GM21619 (cell line): Measurements from ENCODE around the gene RAD51B.

Experiments
- ATAC-seq: cut with Tn5 transposase; IDR thresholded peaks from one replicate; pipeline ENCODE4 v1.9.1; 2021; ENCODE audit not compliant: unreplicated experiment

Gene RAD51B

DNA sequence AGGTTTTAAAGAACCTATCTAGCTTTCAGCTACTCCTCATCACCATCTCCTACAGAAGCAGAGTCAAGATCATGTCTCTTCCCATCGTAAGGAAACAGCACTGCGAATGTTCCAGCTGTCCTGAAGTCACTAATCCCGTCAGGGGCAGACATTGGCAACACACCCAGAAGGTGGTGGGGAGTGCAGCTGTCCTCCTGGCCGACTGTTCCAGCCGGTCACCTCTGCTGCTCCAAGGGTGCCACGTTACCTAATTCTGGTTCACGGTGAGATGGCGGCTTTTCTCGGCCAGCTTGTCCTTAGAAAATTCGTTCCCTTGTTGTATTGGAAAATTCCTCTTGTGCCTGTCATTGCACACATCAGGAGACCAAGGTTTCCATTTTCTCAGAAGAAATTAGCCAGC is 777.1 kb downstream of the RAD51B start:
- no peak for ATAC-seq

GRCh38 chr14:68598089-68598488 is 778.5 kb downstream of the RAD51B start:
- ATAC-seq = no peak

DNA sequence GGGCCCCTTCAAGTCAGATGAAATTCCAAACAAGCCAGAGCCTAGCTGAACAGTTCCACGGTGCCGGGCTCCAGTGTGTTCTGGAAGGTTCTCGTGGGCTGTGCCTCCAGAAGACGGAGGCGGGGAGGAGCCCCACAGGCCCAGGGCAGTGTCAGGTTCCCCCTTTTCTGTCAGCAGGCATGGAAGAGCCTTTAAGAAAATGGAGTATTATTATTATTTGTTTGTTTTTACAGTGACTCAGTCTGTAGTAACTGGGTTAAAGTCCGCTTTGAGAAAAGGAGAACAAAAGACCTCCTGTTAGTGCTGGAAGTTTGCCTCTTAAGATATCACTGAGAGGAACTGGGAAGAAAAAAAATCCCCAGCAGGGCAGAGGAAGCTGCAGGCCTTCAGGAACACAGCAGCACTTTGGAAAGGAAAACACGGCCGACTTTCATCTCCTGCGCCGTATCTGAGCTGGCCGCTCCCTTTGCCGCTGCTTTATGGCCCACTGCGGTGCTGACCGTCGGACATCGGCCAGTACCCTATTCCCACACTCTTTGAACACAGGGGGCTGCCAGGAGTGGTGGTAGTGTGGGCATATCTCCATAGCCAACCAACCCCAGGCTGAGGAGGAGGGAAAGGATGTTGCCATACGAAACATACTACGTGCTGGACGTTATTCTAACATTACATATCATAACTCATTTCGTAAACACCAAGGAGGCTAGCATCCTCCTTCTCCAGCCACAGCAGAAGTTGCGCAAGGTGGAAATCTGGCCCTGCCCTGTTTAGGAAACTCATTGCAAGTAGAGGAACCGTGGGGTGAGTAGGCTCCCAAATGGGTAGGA is 779.3 kb downstream of the RAD51B start:
- ATAC-seq = no peak

GRCh38 chr14:68599896-68600610 is 780.5 kb downstream of the RAD51B start:
- ATAC-seq = no peak

GRCh38 chr14:68602507-68602906 is 782.9 kb downstream of the RAD51B start:
- ATAC-seq = no peak

- ATAC-seq = no peak
These were observed 784.2 kb downstream of the RAD51B start for GRCh38 chr14:68603533-68604360.

DNA sequence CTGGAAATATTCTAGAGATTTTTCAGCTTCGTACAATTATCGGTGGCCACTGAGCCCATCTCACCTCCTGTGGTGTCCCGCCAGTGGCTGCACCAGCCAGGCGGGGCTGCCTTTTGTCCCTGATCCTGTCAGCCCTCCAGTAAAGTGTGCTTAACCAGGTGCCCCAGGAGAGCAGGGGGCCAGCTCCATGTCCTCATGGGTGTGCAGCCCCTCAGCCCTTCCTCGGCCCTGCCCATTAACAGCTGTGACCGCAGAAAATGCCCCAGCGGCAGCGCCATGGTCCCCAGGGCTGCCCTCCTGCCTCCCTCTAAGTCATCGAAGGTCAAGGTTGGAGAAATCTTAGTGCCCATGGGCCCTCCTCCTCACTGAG is 784.8 kb downstream of the RAD51B start:
- ATAC-seq = no peak

DNA sequence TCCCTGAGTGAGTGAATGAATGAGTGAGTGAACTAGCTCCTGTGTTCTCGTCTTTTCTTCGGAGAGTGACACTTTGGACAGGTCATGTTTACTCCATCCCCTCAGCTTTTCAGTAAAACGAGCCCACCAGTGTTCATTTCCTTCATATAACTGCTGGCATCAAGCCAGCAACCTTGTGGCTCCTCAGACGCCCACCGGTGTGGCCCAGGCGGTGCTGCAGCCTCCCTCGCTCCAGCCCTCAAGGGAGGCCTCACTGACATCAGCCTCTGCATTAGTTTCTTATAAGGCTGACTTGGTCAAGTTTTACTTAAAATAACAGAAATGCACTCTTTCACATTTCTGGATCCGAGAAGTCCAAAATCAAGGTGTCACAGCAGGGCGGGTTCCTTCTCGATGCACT is 785.2 kb downstream of the RAD51B start:
- ATAC-seq = no peak

DNA sequence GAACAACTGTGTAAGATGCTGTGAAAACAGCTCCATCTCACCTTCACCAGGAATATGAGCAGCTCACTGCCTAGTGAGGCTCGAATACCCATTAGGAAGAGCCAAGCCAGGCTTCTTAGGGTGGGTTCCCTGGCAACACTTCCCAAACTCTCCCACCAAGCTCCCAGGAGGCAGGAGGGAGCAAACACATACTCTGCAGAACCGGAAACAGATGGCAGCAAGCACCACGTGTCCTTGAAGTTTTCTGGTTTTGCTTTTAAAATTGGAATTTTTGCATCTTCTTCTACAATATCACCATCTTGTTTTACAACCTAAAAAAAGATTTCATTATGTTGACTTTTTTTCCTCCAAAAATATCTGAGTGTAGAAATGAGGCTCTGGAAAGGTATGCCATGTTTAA is 786.6 kb downstream of the RAD51B start:
- no peak for ATAC-seq

DNA sequence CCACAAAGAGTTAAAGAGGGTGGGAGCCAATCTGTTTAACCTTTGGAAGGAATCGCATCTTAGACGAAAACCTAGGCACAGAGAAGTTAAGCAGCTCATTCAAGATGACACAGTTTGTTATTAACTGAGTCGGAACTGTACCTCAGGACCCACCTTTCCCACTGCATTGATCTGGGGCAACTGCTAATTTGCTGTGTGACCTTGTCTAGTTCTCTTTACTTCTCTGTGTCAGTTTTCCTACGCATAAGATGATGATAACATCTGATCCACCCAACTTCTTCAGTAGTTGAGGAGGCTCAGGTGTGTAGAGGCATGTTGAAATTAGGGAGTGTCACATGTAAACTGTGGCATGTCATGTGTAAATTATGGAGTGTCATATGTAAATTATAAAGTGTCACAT is 787.1 kb downstream of the RAD51B start:
- ATAC-seq = no peak

DNA sequence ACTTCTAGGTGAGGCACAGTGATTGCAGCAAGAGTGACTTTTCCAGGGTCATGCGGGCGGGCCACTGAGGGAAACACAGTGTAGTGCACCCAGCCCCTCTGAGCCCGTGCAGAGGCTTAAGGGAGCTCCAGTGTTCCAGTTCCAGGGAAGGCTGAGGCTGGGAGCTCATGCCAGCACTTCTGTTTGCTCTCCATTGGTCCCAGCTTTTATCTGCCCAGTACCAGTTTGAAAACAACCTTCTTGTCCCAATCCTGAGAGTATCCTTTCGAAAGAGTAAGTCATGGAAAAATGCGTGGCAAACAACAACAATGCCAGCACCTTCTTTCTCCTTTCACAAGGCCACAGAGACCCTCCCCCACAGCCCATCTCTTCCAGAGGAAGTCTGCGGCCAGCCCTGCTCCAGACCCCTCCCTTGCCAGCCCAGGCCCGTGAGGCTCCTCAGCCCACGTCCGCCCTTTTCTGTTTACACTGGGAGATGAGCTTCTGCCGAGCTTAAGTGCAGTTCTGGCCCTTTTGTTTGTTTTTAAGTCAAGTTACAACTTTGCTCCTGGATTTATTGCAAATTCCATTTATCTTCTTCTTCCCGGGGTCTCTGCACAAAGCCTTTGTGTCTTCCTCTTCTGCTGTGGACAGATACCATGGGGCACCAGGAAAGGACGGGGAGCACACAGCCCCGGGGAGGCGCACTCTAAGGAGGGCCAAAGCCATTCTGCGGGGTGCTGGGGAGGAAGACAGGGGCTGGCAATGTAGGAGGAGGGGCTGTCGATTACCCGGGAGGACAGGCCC is 787.7 kb downstream of the RAD51B start:
- ATAC-seq = no peak

DNA sequence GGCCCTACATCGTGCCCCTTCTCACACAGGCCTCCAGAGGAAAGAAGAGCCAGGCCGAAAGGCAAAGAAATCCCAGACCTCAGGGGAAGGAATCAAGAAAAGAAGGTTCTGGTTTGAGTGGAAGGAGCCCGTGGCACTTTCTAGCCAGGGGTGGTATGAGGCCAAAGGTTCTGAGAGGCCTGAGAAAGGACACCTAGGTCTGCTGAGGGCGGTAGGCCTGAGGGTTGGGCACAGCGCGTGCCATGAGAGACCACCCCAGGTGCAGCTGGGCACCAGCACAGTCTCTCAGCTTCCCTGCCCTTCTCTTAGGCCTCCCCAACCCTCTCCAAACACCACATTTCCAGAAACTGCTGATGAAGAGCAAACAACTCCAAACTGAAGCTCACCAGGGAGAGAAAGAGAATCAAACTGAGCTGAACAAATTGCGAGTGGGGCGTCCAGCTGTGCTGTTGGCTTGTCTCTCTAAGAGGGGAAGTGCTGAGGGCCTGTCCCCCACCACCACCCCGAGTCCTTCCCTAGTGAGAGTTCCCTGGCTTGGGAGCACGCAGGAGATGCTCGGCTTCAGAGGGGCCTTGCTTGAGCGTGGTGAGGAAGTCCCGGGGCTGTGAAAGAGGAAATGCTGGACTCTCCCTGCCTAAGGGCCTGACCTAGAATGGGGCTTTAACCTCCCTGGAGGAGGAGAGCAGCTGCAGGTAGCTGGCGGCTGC is 788.4 kb downstream of the RAD51B start:
- ATAC-seq = no peak

GRCh38 chr14:68608574-68608962 is 789.0 kb downstream of the RAD51B start:
- ATAC-seq = no peak

DNA sequence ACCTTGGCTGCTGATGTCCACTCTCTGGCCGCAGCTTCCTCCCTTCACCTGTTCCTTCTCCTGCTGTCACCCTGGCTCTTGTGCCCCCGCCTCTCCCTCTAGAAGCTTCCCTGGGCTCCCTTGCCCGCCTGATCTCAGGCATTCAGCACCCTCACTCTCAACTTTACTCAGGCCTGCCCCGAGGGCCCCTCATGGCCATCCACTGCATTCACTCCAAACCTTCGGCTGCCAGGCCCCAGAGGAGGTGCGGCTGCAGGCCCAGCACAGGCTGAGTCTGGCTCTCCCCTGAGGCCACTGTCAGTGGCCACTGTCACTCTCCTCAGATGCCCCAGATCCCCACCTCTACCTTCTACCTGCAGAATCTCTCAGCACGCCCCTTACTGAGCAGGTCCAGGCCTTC is 789.4 kb downstream of the RAD51B start:
- no peak for ATAC-seq

GRCh38 chr14:68610251-68610793 is 790.7 kb downstream of the RAD51B start:
- no peak for ATAC-seq

GRCh38 chr14:68611599-68611998 is 792.0 kb downstream of the RAD51B start:
- no peak for ATAC-seq

GRCh38 chr14:68612049-68612448 is 792.5 kb downstream of the RAD51B start:
- ATAC-seq = no peak

DNA sequence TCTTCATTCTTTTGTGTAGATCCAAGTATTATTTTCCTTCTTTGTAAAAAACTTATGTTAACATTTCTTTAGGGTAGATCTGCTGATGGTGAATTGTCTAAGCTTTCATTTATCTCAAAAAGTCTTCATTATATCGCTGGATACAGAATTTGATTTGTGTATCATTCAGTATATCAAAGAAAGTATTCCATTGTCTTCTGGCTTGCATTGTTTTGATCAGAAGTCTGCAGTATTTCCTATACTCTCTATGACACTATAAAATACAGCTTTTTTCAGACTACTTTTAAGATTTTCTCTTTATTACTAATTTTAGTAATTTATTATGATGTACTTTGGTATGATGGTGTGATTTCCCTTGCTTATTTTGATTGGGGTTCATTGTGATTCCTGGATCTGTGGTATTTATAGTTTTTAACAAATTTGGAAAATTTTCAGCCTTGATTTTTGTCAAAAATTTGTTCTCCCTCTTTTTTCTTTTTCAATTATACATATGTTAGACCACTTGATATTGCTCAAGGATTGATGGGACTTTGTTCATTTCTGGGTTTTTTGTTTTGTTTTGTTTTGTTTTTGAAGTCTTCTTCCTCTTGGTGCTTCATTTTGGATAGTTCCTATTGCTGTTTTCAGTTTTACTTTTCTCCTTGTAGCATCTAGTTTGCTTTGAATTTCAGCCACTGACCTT is 796.8 kb downstream of the RAD51B start:
- no peak for ATAC-seq

DNA sequence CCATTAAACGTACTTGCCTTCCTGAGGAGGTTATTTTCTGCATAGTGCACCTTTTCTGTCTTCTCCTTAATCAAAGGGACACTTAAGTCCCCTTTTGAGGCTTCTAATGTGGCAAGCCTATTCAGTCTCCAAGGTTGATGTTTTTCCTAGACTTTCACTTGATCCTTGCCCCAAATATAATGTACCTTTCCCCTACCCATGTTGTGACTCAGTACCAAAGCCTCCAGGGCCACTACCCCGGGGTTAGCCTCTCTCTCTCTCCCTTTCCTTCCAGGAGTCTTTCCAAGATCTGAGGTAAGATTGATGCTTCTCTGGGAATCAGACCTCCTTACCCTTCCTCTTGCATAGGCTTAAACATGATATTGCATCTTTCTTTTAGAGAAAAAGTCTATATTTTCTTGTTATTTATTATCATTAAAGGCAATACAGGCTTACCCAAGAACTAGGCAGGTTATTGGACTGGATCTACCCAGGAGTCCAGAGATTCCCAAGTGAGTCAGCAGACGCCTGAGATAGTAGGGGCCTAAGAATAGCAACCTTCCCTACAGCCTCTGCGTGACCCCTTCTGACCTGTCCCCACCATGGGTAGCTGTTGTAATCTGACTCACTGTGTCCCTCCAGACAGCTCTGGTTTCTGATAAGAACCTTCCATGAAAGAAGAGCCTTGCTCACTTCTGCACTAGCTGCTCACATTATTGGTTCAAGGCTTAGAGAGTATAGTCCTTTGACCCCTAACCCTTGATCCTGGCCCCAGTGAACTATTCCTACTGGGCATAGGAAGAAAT is 800.4 kb downstream of the RAD51B start:
- no peak for ATAC-seq
